HG02763 (cell line): Measurements from ENCODE around the gene PIP4K2C.

Experiments used
- ATAC-seq: cut with Tn5 transposase; IDR thresholded peaks from one replicate; pipeline ENCODE4 v1.9.1; 2021; ENCODE audit warnings: mild to moderate bottlenecking, moderate library complexity; ENCODE audit not compliant: unreplicated experiment

The PIP4K2C gene

GRCh38 chr12:57620245-57620935 lies 29.4 kb downstream of the PIP4K2C start:
- no peak for ATAC-seq

- ATAC-seq = no peak
Observed at GRCh38 chr12:57620936-57621496, 30.0 kb downstream of the PIP4K2C start.

GRCh38 chr12:57621497-57622292 lies 30.7 kb downstream of the PIP4K2C start:
- peak; percentile 56 for ATAC-seq

GRCh38 chr12:57622293-57623245 lies 31.6 kb downstream of the PIP4K2C start:
- no peak for ATAC-seq

GRCh38 chr12:57623385-57623784 lies 32.4 kb downstream of the PIP4K2C start:
- ATAC-seq = no peak

- ATAC-seq = no peak
Observed at GRCh38 chr12:57623811-57624390, 32.9 kb downstream of the PIP4K2C start.

- no peak for ATAC-seq
Observed at GRCh38 chr12:57624441-57625220, 33.6 kb downstream of the PIP4K2C start.

- no peak for ATAC-seq
Observed at GRCh38 chr12:57625261-57626032, 34.5 kb downstream of the PIP4K2C start.

- ATAC-seq = no peak
Observed at GRCh38 chr12:57626111-57626920, 35.3 kb downstream of the PIP4K2C start.

- no peak for ATAC-seq
Observed at GRCh38 chr12:57626921-57627445, 36.0 kb downstream of the PIP4K2C start.

- ATAC-seq = no peak
Observed at GRCh38 chr12:57627501-57628279, 36.7 kb downstream of the PIP4K2C start.

- ATAC-seq = no peak
Observed at GRCh38 chr12:57628280-57629191, 37.5 kb downstream of the PIP4K2C start.

GRCh38 chr12:57629897-57630471 lies 39.0 kb downstream of the PIP4K2C start:
- no peak for ATAC-seq

GRCh38 chr12:57630891-57631433 lies 40.0 kb downstream of the PIP4K2C start:
- no peak for ATAC-seq

- no peak for ATAC-seq
Observed at GRCh38 chr12:57631566-57632072, 40.6 kb downstream of the PIP4K2C start.
